Inflammatory macrophage (primary cell): ENCODE results near the gene NOBOX.
"Not testable (repeated sequence)": the region's sequence is repeated elsewhere in the genome, so short reads cannot be mapped to it uniquely, and the experiment has no call there.

Source experiments
- DNase-seq, 2 donors: peaks; one replicate each; pipeline ENCODE4 v3.0.0-alpha.2; 2020 to 2022
- total RNA-seq, 18 experiments: gene quantifications; one replicate each; lab custom pipeline; 2026; ENCODE audit warnings: mixed read lengths in 6 of 18, inconsistent platforms in 2 of 18; lab: John Stamatoyannopoulos, UW

The NOBOX gene
- 0 to 0.03 (median 0) reads per million in 18 experiments for total RNA-seq

- no peak for DNase-seq
Observed at GRCh38 chr7:144403649-144404061, at the start of gene NOBOX. TSS of gene NOBOX (minus strand) at chr7:144403693.

DNA sequence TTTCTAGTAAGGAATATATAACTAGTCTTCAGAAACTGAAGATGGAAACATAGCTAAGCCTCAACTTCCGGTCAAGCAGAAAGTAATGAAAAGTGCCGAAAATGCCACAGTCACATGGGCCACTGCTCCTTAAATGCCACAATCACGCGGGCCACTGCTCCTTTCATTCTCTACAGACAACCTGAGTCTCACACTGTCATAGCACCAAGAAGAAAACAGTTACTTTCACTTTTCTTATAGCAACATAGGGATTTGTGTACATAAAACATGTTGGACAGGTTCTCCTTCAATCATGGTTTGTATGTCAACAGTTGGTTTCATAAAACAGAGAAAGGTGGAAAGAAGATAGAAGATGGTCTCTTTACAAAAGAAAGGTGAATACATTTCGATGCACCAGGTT is 48.6 kb upstream of the NOBOX start:
- DNase-seq, result no peak

DNA sequence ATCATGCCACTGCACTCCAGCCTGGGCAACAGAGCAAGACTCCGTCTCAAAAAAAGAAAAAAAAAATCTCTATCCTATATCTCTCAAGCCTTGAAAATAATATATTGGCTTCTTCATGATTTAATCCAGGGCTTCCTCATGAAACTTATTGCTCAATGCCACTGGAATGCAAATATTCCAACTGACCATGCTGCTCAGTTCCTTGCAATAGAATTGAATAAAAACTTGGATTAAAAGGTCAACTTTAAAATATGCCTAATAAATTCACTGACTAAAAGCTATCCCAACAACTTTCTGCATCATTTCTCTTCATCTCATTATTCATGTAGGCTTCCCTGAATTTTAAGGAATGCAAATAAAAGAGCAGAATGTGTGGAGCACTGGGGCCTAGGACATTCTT is 42.1 kb upstream of the NOBOX start:
- DNase-seq, result no peak

DNA sequence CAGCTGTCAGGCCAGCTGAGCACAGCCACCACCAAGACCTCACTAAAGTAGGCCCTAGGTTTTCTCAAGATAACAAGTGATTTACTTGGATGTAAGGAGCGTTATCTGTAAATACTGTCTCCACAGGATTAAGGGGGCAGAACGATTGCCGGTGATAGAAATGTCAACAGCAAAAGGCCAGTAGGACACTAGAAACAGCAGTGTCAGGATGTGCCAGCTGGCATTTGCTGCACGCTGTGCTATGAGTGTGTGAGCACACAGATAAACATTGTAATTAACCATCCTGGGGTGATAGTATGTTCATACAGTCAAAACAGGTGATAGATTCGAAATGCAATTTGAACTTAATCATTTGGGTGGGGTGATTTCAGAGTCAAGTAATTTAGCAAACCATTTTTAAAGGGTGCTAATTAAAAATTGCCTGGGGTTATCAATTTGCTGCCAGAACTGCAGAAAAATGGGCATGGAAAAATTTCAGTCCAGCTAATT is 36.3 kb upstream of the NOBOX start:
- no peak for DNase-seq

GRCh38 chr7:144438759-144439158 is 35.3 kb upstream of the NOBOX start:
- no peak for DNase-seq

DNA sequence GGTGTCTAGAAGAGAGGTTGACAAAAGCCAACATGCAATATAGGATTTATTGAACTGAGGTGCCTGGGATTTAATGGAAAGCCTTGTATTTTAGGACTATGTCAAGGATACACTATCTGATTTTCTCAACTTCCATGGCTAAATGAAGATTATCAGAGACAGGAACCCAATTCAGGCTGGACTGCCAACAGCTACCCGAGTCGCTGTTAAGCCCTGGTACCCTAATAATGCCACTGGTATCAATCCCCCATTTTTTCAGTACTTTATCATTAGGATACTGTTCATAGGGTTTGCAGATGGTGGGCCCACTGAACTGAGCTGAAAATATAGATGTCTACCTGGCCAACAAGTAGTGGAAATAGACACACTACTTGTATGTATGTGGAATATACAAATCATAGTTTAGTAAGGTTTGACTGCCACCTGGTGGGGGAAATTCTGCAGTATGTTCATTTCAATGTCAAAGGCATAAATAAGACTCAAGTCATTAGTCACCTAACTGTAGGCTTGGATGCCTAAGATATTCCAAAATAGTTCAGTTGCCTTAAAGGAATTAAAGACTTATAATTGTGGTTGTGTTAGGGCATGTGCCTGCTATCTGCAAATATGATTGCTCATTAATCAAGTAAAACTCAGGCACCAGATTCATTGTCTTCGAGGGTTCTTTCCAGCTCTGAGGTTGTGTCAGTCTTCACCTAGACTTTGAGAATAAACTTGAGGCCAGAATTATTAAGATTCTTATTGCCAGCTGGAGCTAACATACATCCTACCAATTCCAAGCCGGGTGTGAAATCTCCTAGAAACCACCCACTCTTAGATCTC is 34.1 kb upstream of the NOBOX start:
- DNase-seq, result peak; percentile 61 to 65

GRCh38 chr7:144436500-144436899 is 33.0 kb upstream of the NOBOX start:
- DNase-seq, result no peak

- no peak for DNase-seq
Observed at GRCh38 chr7:144428431-144428830, 24.9 kb upstream of the NOBOX start.

DNA sequence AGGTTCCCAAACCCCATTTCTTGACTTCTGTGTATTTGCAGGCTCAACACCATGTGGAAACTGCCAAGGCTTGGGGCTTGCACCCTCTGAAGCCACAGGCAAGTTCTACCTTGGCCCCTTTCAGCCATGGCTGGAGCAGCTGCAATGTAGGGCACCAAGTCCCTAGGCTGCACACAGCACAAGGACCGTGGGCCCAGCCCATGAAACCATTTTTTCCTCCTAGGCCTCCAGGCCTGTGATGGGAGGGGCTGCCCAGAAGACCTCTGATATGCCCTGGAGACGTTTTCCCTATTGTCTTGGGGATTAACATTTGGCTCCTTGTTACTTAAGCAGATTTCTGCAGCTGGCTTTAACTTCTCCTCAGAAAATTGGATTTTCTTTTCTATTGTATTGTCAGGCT is 24.0 kb upstream of the NOBOX start:
- not testable (repeated sequence) for DNase-seq

- not testable (repeated sequence) for DNase-seq
Observed at GRCh38 chr7:144418931-144419330, 15.4 kb upstream of the NOBOX start.

DNA sequence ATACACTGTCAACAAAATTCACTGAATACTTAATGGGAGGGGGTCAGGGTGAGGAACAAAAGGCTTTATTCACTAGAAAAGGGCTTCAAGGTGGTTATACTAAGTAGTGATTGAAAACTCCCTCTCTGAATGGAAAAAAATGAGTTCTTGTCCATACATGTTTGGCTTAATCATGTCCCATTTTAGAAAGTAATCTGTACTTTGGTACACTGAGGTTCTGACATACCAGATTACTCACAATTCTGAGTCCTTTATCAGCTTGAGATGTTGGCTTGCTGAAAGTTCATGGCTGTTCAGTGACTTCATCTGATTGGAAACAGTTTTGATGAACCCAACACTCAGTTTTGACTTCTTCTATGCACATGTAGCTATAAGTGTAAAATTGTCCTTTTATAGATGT is 12.8 kb upstream of the NOBOX start:
- no peak for DNase-seq

GRCh38 chr7:144415858-144416257 is 12.4 kb upstream of the NOBOX start:
- no peak for DNase-seq

GRCh38 chr7:144414815-144415214 is 11.3 kb upstream of the NOBOX start:
- DNase-seq, result no peak

GRCh38 chr7:144410441-144410840 is 6.9 kb upstream of the NOBOX start:
- DNase-seq, result no peak

DNA sequence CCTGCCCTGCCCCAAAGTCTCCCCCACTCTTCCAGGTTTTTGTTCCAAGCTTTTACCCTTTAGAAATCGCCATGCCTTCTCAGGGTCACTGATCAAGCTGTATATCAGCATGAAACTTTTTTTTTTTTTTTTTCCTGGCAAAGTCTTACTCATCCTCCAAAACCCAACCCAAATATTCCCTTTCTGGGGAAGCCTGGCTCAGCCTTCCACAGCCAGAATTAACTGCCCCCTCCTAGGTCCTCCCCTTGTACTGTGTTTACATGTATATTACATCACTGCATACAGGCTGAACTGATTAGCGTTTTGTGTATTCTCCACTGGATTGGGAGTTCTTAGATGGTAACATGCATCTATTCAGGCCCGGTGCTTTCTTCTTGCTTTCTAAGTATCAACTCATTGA is 4.6 kb upstream of the NOBOX start:
- no peak for DNase-seq

- no peak for DNase-seq
Observed at GRCh38 chr7:144407266-144407931, 3.9 kb upstream of the NOBOX start.

DNA sequence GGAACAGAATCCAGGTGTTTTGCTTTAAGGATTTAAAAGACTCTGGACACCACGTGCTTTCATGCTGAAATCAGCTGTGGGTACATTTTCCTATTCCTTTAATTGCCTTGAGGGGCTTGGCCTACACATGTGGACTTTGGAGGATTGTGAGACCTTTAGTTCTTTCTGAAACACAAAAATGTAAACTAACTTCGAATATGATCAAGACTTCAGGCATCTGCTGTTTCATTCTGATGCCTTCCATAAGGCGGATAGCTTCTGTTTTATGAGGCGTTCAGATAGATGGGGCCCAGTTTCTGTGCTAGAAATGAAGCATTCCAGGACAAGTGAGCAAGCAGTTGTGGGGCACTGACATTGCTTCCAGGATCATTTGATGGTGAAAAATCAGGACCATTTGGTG is 1.5 kb upstream of the NOBOX start:
- no peak for DNase-seq

- DNase-seq, result no peak
Observed at GRCh38 chr7:144403102-144403501, 391 bp downstream of the NOBOX start.

GRCh38 chr7:144401490-144401889 is 2.0 kb downstream of the NOBOX start:
- DNase-seq, result no peak

GRCh38 chr7:144399946-144400345 is 3.5 kb downstream of the NOBOX start:
- DNase-seq, result no peak

DNA sequence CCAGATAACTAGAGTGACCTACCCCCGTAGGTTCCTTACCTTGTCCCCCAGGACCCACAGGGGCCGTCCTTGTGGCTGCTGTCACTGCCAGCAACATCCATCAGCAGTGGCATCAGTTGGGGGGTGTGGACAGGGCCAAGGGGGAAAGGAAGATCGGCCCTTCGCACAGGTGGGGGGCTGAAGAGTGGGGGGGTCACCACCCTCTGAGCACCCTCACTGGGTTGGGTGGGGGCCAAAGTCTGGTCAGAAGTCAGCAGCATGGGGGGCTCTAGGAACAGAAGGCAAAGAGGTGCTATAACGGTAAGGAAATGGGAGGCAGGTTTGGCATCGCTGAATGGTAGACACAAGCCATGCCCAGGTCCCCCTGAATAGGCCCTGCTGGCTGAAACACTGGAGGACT is 4.6 kb downstream of the NOBOX start:
- no peak for DNase-seq

DNA sequence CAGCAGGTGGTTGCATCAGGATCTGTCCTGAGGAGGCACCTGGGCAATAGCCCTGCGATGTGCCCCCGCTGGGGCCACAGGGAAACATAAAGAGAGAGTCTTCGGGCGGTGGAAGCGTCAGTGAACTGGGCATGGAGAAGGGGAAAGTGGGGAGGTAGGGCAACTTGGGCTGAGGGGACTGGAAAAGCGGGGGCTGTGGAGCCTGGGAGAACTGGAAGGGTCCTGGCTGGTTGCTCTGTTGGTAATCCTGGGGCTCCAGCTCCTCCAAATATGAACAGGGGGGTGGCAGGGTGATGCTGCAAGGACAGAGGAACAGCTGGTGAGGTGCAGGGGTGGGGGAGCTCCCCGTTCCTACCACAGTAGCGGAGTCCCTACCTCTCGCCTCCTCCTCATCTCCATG is 5.2 kb downstream of the NOBOX start:
- no peak for DNase-seq

- DNase-seq, result no peak
Observed at GRCh38 chr7:144397086-144397485, 6.4 kb downstream of the NOBOX start.

- DNase-seq, result peak; percentile 51 to 58
Observed at GRCh38 chr7:144391823-144392255, 11.7 kb downstream of the NOBOX start.
